WTC11 (cell line): Measurements from ENCODE around the gene ATXN7L3. TPM values are rescaled to one million over a fixed set of nuclear protein-coding genes. Genes with fewer than 3 reads are reported as not detected.

Experiments
- ATAC-seq: fragments of 200-7000 bp; cut with Tn5 transposase; 2 replicates; pipeline ENCODE4 v1.10.0; 2021; ENCODE audit warnings: mild to moderate bottlenecking, moderate library complexity
- CTCF ChIA-PET: fragments of 300-600 bp; sonication (Branson Sonifier 250); formaldehyde crosslinking; loops from one replicate; lab custom pipeline; 2021; ENCODE audit warnings: antibody characterized with exemption; lab: Charles Lee
- POLR2A ChIA-PET: fragments of 350-600 bp; sonication (Branson Sonifier 250); formaldehyde crosslinking; loops from one replicate; lab custom pipeline; 2021; ENCODE audit warnings: antibody characterized with exemption; lab: Charles Lee
- DNase-seq: peaks from one replicate; pipeline ENCODE4 v3.0.0; 2021; ENCODE audit warnings: low spot score
- H3K27ac Mint-ChIP-seq: 2 replicates; pipeline ENCODE4 v1.8.0; 2021; ENCODE audit warnings: mixed read lengths
- H3K27me3 Mint-ChIP-seq: 2 replicates; pipeline ENCODE4 v1.8.0; 2021; ENCODE audit warnings: low read depth, mild to moderate bottlenecking, moderate library complexity, mixed read lengths
- H3K36me3 Mint-ChIP-seq: 2 replicates; pipeline ENCODE4 v1.8.0; 2021; ENCODE audit warnings: mixed read lengths
- H3K4me1 Mint-ChIP-seq: 2 replicates; pipeline ENCODE4 v1.8.0; 2022; ENCODE audit warnings: mixed read lengths
- H3K4me3 Mint-ChIP-seq: 2 replicates; pipeline ENCODE4 v1.8.0; 2021; ENCODE audit warnings: mild to moderate bottlenecking, moderate library complexity, mixed read lengths
- H3K9me3 Mint-ChIP-seq: 2 replicates; pipeline ENCODE4 v1.8.0; 2021; ENCODE audit warnings: mixed read lengths
- ELF4 ChIP-seq: sonication (generic); formaldehyde crosslinking; IDR thresholded peaks from 2 replicates; pipeline ENCODE4 v1.8.1; 2022; ENCODE audit warnings: low read depth, mild to moderate bottlenecking, moderate library complexity, missing genetic modification reagents
- FOXJ3 ChIP-seq: sonication (generic); formaldehyde crosslinking; IDR thresholded peaks from 2 replicates; pipeline ENCODE4 v1.9.0; 2021; ENCODE audit warnings: missing genetic modification reagents, mild to moderate bottlenecking, borderline replicate concordance
- FOXP1 ChIP-seq: sonication (generic); formaldehyde crosslinking; IDR thresholded peaks from 2 replicates; pipeline ENCODE4 v1.8.0; 2022; ENCODE audit warnings: missing genetic modification reagents, mild to moderate bottlenecking, moderate library complexity, borderline replicate concordance
- GTF2I ChIP-seq: fragments of 250-450 bp; sonication (Bioruptor Pico); conservative IDR thresholded peaks from 2 replicates; pipeline ENCODE4 v1.4.0; 2021; ENCODE audit warnings: mild to moderate bottlenecking
- IRF2 ChIP-seq: sonication (generic); formaldehyde crosslinking; IDR thresholded peaks from 2 replicates; pipeline ENCODE4 v1.8.0; 2022; ENCODE audit warnings: low read depth, missing genetic modification reagents, borderline replicate concordance
- KAT7 ChIP-seq: sonication (generic); formaldehyde crosslinking; IDR thresholded peaks from 2 replicates; pipeline ENCODE4 v1.8.1; 2023; ENCODE audit warnings: missing genetic modification reagents, mild to moderate bottlenecking, borderline replicate concordance
- MAX ChIP-seq: sonication (generic); formaldehyde crosslinking; IDR thresholded peaks from 2 replicates; pipeline ENCODE4 v1.8.0; 2022; ENCODE audit warnings: mild to moderate bottlenecking, missing genetic modification reagents
- NFATC4 ChIP-seq: fragments of 250-450 bp; sonication (Bioruptor Pico); IDR thresholded peaks from 2 replicates; pipeline ENCODE4 v1.9.0; 2021; ENCODE audit warnings: mild to moderate bottlenecking
- PRRX2 ChIP-seq: fragments of 250-450 bp; sonication (Bioruptor Pico); IDR thresholded peaks from 2 replicates; pipeline ENCODE4 v1.8.0; 2021; ENCODE audit warnings: mild to moderate bottlenecking
- SMAD4 ChIP-seq: sonication (generic); formaldehyde crosslinking; IDR thresholded peaks from 2 replicates; pipeline ENCODE4 v1.8.0; 2022; ENCODE audit warnings: mild to moderate bottlenecking, missing genetic modification reagents
- STAT6 ChIP-seq: sonication (generic); formaldehyde crosslinking; conservative IDR thresholded peaks from 2 replicates; pipeline ENCODE4 v1.8.1; 2023; ENCODE audit warnings: mild to moderate bottlenecking, low read depth, missing genetic modification reagents, moderate library complexity
- TEAD1 ChIP-seq: sonication (generic); formaldehyde crosslinking; IDR thresholded peaks from 2 replicates; pipeline ENCODE4 v1.8.0; 2022; ENCODE audit warnings: mild to moderate bottlenecking, missing genetic modification reagents
- ZNF232 ChIP-seq: sonication (generic); formaldehyde crosslinking; IDR thresholded peaks from 2 replicates; pipeline ENCODE4 v1.8.0; 2022; ENCODE audit warnings: mild to moderate bottlenecking, missing genetic modification reagents
- ZNF263 ChIP-seq: sonication (generic); formaldehyde crosslinking; IDR thresholded peaks from 2 replicates; pipeline ENCODE4 v1.8.1; 2022; ENCODE audit warnings: low read depth, mild to moderate bottlenecking, moderate library complexity, missing genetic modification reagents
- ZNF512 ChIP-seq: sonication (generic); formaldehyde crosslinking; IDR thresholded peaks from 2 replicates; pipeline ENCODE4 v1.8.1; 2022; ENCODE audit warnings: missing genetic modification reagents, borderline replicate concordance
- total RNA-seq: library from RNA; stranded (reverse); gene quantifications from 3 replicates; pipeline ENCODE4 v1.2.3, GENCODE V29; 2021

The ATXN7L3 gene
- total RNA-seq, 1 experiment from 2014 or later: 114 TPM

- TF ChIP-seq MAX (CRISPR knock-in tag): no peak
- TF ChIP-seq FOXJ3 (CRISPR knock-in tag): no peak
- no peak for TF ChIP-seq STAT6 (CRISPR knock-in tag)
- TF ChIP-seq NFATC4 (CRISPR knock-in tag): no peak
- ChIA-PET POLR2A (no interaction called here), CTCF (interaction anchor here (1.2 to 1.9 kb wide), 3 partner anchors 13 to 161 kb away, joined by 3 to 6 read pairs (median 5); no protein-coding TSS in a partner anchor)
- peaks cover 29% of the 10 kb centered on the region for H3K36me3 Mint-ChIP-seq
- DNase-seq: no peak
- peaks cover 29% of the 10 kb centered on the region for H3K4me1 Mint-ChIP-seq
- no peaks in the 10 kb centered on the region for H3K27me3 Mint-ChIP-seq
- peak overlapping the region; percentile 92 for H3K27ac Mint-ChIP-seq
- H3K9me3 Mint-ChIP-seq: no peaks in the 10 kb centered on the region
- no peak for ATAC-seq
- no peak overlapping the region for H3K4me3 Mint-ChIP-seq
Measured at GRCh38 chr17:44190481-44190880, 9.2 kb downstream of the ATXN7L3 start.

- no peak overlapping the region for H3K27ac Mint-ChIP-seq
- TF ChIP-seq ELF4 (no peak), TEAD1 (CRISPR knock-in tag) (no peak), IRF2 (CRISPR knock-in tag) (no peak), PRRX2 (CRISPR knock-in tag) (no peak), SMAD4 (no peak), ZNF512 (CRISPR knock-in tag) (no peak)
- ChIA-PET POLR2A (interaction anchor here (0.7 to 1.0 kb wide), 2 partner anchors 128 to 467 kb away, joined by 3 read pairs; partner anchors contain the start of gene MEIOC), CTCF (interaction anchor here (0.6 to 1.0 kb wide), 2 partner anchors 15 to 18 kb away, joined by 3 read pairs; no protein-coding TSS in a partner anchor)
- H3K4me1 Mint-ChIP-seq: peaks cover 34% of the 10 kb centered on the region
- H3K27me3 Mint-ChIP-seq: no peaks in the 10 kb centered on the region
- H3K9me3 Mint-ChIP-seq: no peaks in the 10 kb centered on the region
- DNase-seq (no peak), ATAC-seq (no peak)
- peaks cover 12% of the 10 kb centered on the region for H3K36me3 Mint-ChIP-seq
- peak overlapping the region; percentile 100; the same call in 1 of the 2 replicates for H3K4me3 Mint-ChIP-seq
Measured at GRCh38 chr17:44188576-44189403, 10.9 kb downstream of the ATXN7L3 start.

- TF ChIP-seq FOXP1 (CRISPR knock-in tag) (peak; percentile 21; the same call in 1 of the 2 replicates), GTF2I (CRISPR knock-in tag) (no peak), ZNF263 (CRISPR knock-in tag) (no peak), ZNF232 (CRISPR knock-in tag) (0 out of 2 replicates have a peak, but pooled peaks have one; percentile 37), KAT7 (CRISPR knock-in tag) (no peak)
- CTCF ChIA-PET: interaction anchor here (0.7 to 4.3 kb wide), 19 partner anchors 11 to 307 kb away, joined by 3 to 31 read pairs (median 7); partner anchors contain the start of genes ASB16, GRN, HDAC5 and RUNDC3A
- ATAC-seq: peak; percentile 65
- no peak for DNase-seq
- Mint-ChIP-seq H3K27me3 (no peaks in the 10 kb centered on the region), H3K27ac (peak overlapping the region; percentile 99), H3K4me3 (peak overlapping the region; percentile 100), H3K4me1 (peaks cover 26% of the 10 kb centered on the region), H3K36me3 (peaks cover 18% of the 10 kb centered on the region), H3K9me3 (no peaks in the 10 kb centered on the region)
- POLR2A ChIA-PET: interaction anchor here (0.6 to 2.0 kb wide), 7 partner anchors 12 to 129 kb away, joined by 3 to 11 read pairs (median 6); partner anchors contain the start of genes ASB16 and UBTF
Measured at GRCh38 chr17:44187131-44187899, 12.4 kb downstream of the ATXN7L3 start.
